Measurements from ENCODE around the gene FLACC1. TPM values are rescaled to one million over a fixed set of nuclear protein-coding genes. Genes with fewer than 3 reads are reported as not detected.

The FLACC1 gene
- total and polyA plus RNA-seq, 9 of the 15 experiments (the other 6 are each of a cell fraction or from before 2014, with no cell fraction given), result 0.07 to 0.68 (median 0.22) TPM; not detected in 2

DNA sequence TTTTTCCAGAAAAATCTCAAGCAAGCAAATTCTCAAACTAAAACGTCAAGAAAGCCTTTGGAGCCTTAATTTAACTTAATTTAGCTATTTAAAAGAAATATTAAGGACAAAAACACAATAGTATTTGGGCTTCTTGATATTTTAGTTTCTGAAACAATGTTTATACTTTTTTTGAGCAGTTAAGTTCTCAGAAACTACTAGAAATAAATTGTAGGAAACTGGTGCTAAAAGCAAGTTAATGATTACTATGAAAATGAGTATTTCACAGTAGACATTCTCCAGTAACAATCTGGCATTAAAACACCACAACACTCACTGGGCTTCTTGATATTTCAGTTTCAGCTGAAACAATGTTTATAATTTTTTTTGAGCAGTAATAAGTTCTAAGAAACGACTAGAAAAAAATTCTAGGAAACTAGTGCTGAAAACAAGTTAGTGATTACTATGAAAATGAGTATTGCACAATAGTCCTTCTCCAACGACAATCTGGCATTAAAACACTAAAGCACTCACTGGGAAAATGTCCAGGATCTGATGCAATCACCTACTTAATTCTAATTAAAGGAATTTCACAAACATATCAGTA lies 49.0 kb upstream of the FLACC1 start (continued):
- TF ChIP-seq ATF7 (IDR thresholded peaks at IDR 0.05) (peak; percentile 62; the same call in 1 of the 2 replicates), CBFB (CRISPR knock-in tag; IDR thresholded peaks at IDR 0.05) (no peak), LEF1 (IDR thresholded peaks at IDR 0.05) (0 out of 2 replicates have a peak, but pooled peaks have one; percentile 13), KLF16 (IDR thresholded peaks at IDR 0.05) (no peak), MYNN (IDR thresholded peaks at IDR 0.05) (no peak), MYNN (CRISPR knock-in tag; IDR thresholded peaks at IDR 0.05) (no peak), CBX8 (IDR thresholded peaks at IDR 0.05; ENCODE audit: borderline replicate concordance, extremely low read depth, low read depth, low read length, poor library complexity, severe bottlenecking) (no peak), FOSL1 (tag; conservative IDR thresholded peaks at IDR 0.05) (peak; percentile 34; the same call in 1 of the 2 replicates), GTF2E2 (tag; IDR thresholded peaks at IDR 0.05) (peak; percentile 64; the same call in 1 of the 2 replicates), NCOR1 (IDR thresholded peaks at IDR 0.05) (peak; percentile 55), BRD9 (IDR thresholded peaks at IDR 0.05; ENCODE audit: low read depth, partially characterized antibody) (peak; percentile 31), POLR2B (IDR thresholded peaks at IDR 0.05; ENCODE audit: low read depth, partially characterized antibody) (no peak), MEIS2 (IDR thresholded peaks at IDR 0.05; ENCODE audit: partially characterized antibody) (peak; percentile 49), EZH2 (IDR thresholded peaks at IDR 0.05; ENCODE audit: borderline replicate concordance, low read depth, low read length) (no peak), DPF2 (IDR thresholded peaks at IDR 0.05) (peak; percentile 46), JUND (IDR thresholded peaks at IDR 0.05; ENCODE audit: borderline replicate concordance, low read depth, low read length) (peak; percentile 51; the same call in 1 of the 2 replicates), JUND (tag; IDR thresholded peaks at IDR 0.05; ENCODE audit: borderline replicate concordance, low read depth, low read length) (no peak; the same call in 2 of the 3 replicates), HMGN3 (IDR thresholded peaks at IDR 0.05; ENCODE audit: borderline replicate concordance, extremely low read depth, insufficient read length, low read depth, low read length) (no peak)
- TF ChIP-seq, protein P1, sequence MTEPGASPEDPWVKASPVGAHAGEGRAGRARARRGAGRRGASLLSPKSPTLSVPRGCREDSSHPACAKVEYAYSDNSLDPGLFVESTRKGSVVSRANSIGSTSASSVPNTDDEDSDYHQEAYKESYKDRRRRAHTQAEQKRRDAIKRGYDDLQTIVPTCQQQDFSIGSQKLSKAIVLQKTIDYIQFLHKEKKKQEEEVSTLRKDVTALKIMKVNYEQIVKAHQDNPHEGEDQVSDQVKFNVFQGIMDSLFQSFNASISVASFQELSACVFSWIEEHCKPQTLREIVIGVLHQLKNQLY (CRISPR knock-in tag; conservative IDR thresholded peaks at IDR 0.05), result no peak
- TF ChIP-seq, protein P2, sequence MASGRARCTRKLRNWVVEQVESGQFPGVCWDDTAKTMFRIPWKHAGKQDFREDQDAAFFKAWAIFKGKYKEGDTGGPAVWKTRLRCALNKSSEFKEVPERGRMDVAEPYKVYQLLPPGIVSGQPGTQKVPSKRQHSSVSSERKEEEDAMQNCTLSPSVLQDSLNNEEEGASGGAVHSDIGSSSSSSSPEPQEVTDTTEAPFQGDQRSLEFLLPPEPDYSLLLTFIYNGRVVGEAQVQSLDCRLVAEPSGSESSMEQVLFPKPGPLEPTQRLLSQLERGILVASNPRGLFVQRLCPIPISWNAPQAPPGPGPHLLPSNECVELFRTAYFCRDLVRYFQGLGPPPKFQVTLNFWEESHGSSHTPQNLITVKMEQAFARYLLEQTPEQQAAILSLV (tag; IDR thresholded peaks at IDR 0.05), result peak; percentile 94
- TF ChIP-seq, protein P3, sequence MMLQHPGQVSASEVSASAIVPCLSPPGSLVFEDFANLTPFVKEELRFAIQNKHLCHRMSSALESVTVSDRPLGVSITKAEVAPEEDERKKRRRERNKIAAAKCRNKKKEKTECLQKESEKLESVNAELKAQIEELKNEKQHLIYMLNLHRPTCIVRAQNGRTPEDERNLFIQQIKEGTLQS (IDR thresholded peaks at IDR 0.05), result peak; percentile 88
- TF ChIP-seq, protein P3 (CRISPR knock-in tag; conservative IDR thresholded peaks at IDR 0.05), result no peak
- TF ChIP-seq, protein P4, sequence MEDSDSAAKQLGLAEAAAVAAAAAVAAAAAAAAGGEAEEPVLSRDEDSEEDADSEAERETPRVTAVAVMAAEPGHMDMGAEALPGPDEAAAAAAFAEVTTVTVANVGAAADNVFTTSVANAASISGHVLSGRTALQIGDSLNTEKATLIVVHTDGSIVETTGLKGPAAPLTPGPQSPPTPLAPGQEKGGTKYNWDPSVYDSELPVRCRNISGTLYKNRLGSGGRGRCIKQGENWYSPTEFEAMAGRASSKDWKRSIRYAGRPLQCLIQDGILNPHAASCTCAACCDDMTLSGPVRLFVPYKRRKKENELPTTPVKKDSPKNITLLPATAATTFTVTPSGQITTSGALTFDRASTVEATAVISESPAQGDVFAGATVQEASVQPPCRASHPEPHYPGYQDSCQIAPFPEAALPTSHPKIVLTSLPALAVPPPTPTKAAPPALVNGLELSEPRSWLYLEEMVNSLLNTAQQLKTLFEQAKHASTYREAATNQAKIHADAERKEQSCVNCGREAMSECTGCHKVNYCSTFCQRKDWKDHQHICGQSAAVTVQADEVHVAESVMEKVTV (CRISPR knock-in tag; IDR thresholded peaks at IDR 0.05), result no peak
- TF ChIP-seq, protein P5, sequence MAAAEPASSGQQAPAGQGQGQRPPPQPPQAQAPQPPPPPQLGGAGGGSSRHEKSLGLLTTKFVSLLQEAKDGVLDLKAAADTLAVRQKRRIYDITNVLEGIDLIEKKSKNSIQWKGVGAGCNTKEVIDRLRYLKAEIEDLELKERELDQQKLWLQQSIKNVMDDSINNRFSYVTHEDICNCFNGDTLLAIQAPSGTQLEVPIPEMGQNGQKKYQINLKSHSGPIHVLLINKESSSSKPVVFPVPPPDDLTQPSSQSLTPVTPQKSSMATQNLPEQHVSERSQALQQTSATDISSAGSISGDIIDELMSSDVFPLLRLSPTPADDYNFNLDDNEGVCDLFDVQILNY (CRISPR knock-in tag; IDR thresholded peaks at IDR 0.05), result no peak
